Endodermal cell (in vitro differentiated cells): ENCODE results near the gene MRRF. TPM values are rescaled to one million over a fixed set of nuclear protein-coding genes. Genes with fewer than 3 reads are reported as not detected.

Source experiments
- DNase-seq: peaks from one replicate; pipeline ENCODE4 v3.0.0-alpha.2; 2017
- H3K27ac ChIP-seq: 2 replicates; pipeline ENCODE4 v1.5.1; 2013; ENCODE audit warnings: mild to moderate bottlenecking, low read depth, low read length, moderate library complexity
- H3K27me3 ChIP-seq: 2 replicates; pipeline ENCODE4 v1.6.1; 2013; ENCODE audit warnings: mild to moderate bottlenecking, low read length, moderate library complexity; ENCODE audit not compliant: insufficient read depth, control insufficient read depth, poor library complexity, severe bottlenecking
- H3K36me3 ChIP-seq: 2 replicates; pipeline ENCODE4 v1.7.0; 2013; ENCODE audit warnings: mild to moderate bottlenecking, low read length, moderate library complexity; ENCODE audit not compliant: control insufficient read depth, insufficient read depth
- H3K4me1 ChIP-seq: one replicate; pipeline ENCODE4 v1.7.0; 2013; ENCODE audit warnings: low read length; ENCODE audit not compliant: control insufficient read depth, insufficient read depth
- H3K4me3 ChIP-seq: 2 replicates; pipeline ENCODE4 v1.5.1; 2013; ENCODE audit warnings: mild to moderate bottlenecking, low read length, moderate library complexity
- H3K9ac ChIP-seq: 2 replicates; pipeline ENCODE4 v1.6.1; 2013; ENCODE audit warnings: mild to moderate bottlenecking, low read length, moderate library complexity; ENCODE audit not compliant: poor library complexity, severe bottlenecking; ENCODE audit errors: extremely low read depth
- H3K9me3 ChIP-seq: 2 replicates; pipeline ENCODE4 v1.6.1; 2013; ENCODE audit warnings: mild to moderate bottlenecking, low read length, moderate library complexity; ENCODE audit not compliant: control insufficient read depth
- H3K27ac Mint-ChIP-seq: 2 replicates; pipeline ENCODE4 v1.8.0; 2020; ENCODE audit warnings: mixed read lengths
- H3K27me3 Mint-ChIP-seq: 2 replicates; pipeline ENCODE4 v1.8.0; 2021; ENCODE audit warnings: mild to moderate bottlenecking, mixed read lengths; ENCODE audit not compliant: insufficient read depth
- H3K36me3 Mint-ChIP-seq: 2 replicates; pipeline ENCODE4 v1.8.0; 2020; ENCODE audit warnings: low read depth, mixed read lengths
- H3K4me1 Mint-ChIP-seq: 2 replicates; pipeline ENCODE4 v1.8.0; 2020; ENCODE audit warnings: mixed read lengths
- H3K4me3 Mint-ChIP-seq: 2 replicates; pipeline ENCODE4 v1.8.0; 2020; ENCODE audit warnings: mild to moderate bottlenecking, moderate library complexity, mixed read lengths
- H3K9me3 Mint-ChIP-seq: 2 replicates; pipeline ENCODE4 v1.8.0; 2020; ENCODE audit warnings: mild to moderate bottlenecking, mixed read lengths
- WGBS, 2 experiments: methylation state at CpG; one replicate each; pipeline versions ENCODE4 v1.1.5 to v1.1.7; 2013; ENCODE audit warnings: missing lambda C conversion rate in 2 of 2, mixed read lengths in 1 of 2; ENCODE audit not compliant: insufficient coverage in 1 of 2, insufficient read length in 1 of 2; 5-methylcytosine and 5-hydroxymethylcytosine counted together
- total RNA-seq, 2 donors: library from RNA; stranded (reverse); fragmentation: NEBNext Ultra II Directional in 1 of 2; extraction: Animal tissue kit (Norgen Biotek cat#: 25700) in 1 of 2; gene quantifications; 2 replicates in 1 of 2; 3 replicates in 1 of 2; pipeline ENCODE4 v1.2.1, GENCODE V29; 2021
- TF ChIP-seq, protein P1 (sequence below): fragments of 200-600 bp; sonication (generic); conservative IDR thresholded peaks from 2 replicates; pipeline ENCODE4 v1.5.0; 2021; ENCODE audit warnings: antibody characterized with exemption, mild to moderate bottlenecking

The MRRF gene
- total RNA-seq, 2 donors from 2014 or later: 25.8 to 27.6 TPM

DNA sequence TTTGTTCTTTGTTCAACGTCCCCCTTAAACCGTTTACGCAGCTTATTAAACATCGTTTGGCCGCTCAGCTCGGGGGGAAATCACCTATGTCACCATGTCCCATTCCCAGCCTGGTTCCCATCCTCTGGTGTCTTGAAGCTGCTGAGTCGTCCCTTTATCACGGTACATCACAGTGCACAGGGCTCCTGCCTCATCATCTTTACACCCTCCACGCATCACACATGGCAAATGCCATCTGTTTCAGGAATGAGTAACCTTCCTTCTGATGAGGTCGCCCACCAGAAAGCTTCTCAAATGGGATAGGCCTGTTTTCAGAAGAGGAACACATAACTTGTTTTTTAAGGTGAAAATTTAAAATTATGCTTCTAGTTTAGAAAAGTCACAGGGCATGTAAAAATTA lies 28.0 kb upstream of the MRRF start:
- 91 to 93% methylated on average over 10 of the region's 10 CpGs for WGBS, 2 experiments
- no peak overlapping the region for H3K27ac ChIP-seq
- Mint-ChIP-seq H3K27me3 (peaks cover 9% of the 10 kb centered on the region), H3K4me1 (no peaks in the 10 kb centered on the region), H3K27ac (no peak overlapping the region), H3K36me3 (peaks cover 12% of the 10 kb centered on the region), H3K4me3 (no peak overlapping the region), H3K9me3 (no peaks in the 10 kb centered on the region)
- H3K9me3 ChIP-seq: no peaks in the 10 kb centered on the region
- no peak for DNase-seq
- H3K4me3 ChIP-seq: no peak overlapping the region
- peaks cover 23% of the 10 kb centered on the region for H3K36me3 ChIP-seq
- no peaks in the 10 kb centered on the region for H3K4me1 ChIP-seq
- H3K9ac ChIP-seq: no peak overlapping the region
- peaks cover 14% of the 10 kb centered on the region for H3K27me3 ChIP-seq
- TF ChIP-seq, protein P1, sequence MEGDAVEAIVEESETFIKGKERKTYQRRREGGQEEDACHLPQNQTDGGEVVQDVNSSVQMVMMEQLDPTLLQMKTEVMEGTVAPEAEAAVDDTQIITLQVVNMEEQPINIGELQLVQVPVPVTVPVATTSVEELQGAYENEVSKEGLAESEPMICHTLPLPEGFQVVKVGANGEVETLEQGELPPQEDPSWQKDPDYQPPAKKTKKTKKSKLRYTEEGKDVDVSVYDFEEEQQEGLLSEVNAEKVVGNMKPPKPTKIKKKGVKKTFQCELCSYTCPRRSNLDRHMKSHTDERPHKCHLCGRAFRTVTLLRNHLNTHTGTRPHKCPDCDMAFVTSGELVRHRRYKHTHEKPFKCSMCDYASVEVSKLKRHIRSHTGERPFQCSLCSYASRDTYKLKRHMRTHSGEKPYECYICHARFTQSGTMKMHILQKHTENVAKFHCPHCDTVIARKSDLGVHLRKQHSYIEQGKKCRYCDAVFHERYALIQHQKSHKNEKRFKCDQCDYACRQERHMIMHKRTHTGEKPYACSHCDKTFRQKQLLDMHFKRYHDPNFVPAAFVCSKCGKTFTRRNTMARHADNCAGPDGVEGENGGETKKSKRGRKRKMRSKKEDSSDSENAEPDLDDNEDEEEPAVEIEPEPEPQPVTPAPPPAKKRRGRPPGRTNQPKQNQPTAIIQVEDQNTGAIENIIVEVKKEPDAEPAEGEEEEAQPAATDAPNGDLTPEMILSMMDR: no peak

DNA sequence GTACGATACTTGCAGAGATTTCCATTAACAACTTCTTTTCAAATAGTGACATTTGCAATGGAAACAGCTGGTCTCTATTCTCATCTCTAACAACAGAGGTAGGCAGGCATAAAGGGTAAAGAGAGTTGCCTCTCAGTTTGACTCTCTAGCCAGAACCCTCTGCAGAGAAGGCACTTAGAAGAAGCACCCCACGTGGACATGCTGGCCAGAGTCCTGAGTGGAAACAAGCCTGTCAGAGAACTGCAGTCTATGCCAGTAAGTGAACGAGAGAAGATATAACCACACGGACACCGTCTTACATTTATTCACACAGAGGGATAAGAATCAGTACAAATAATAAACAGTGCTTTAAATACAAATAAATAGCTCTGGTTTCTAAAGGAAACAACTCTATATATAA lies 25.0 kb upstream of the MRRF start:
- no peak overlapping the region for H3K27ac ChIP-seq
- Mint-ChIP-seq H3K36me3 (peaks cover 33% of the 10 kb centered on the region), H3K27me3 (no peaks in the 10 kb centered on the region), H3K4me1 (no peaks in the 10 kb centered on the region), H3K9me3 (no peaks in the 10 kb centered on the region), H3K4me3 (no peak overlapping the region), H3K27ac (no peak overlapping the region)
- no peaks in the 10 kb centered on the region for H3K9me3 ChIP-seq
- TF ChIP-seq, protein P1: no peak
- DNase-seq: no peak
- H3K4me3 ChIP-seq: no peak overlapping the region
- peaks cover 41% of the 10 kb centered on the region for H3K36me3 ChIP-seq
- no peak overlapping the region for H3K9ac ChIP-seq
- no peaks in the 10 kb centered on the region for H3K27me3 ChIP-seq
- 80 to 92% methylated on average over 2 to 5 of the region's 5 CpGs for WGBS, 2 experiments
- no peaks in the 10 kb centered on the region for H3K4me1 ChIP-seq

DNA sequence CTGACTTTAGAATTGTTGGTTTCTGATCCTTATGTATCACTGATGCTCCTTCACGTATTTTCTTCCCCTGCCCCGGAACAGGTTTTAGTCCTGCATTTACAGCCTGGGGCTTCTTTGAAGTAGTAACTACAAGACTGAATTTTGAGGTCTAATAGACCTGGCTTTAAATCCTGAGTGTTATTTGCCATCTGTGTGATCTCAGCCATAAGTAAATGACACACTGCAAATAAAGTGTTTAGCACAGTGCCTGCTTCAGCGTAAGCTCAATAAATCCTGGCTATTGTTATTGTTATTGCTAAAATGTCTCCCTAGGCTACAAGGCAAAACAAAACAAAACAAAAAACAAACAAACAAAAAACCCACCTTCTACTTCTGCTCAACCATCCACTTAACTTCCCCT lies 20.3 kb upstream of the MRRF start:
- H3K36me3 Mint-ChIP-seq: peaks cover 43% of the 10 kb centered on the region
- H3K36me3 ChIP-seq: peaks cover 66% of the 10 kb centered on the region
- WGBS, 2 experiments: 94% methylated on average over 3 of the region's 3 CpGs; no CpG with 5 or more reads in 1 of the 2 experiments

More for the DNA sequence above, 20.3 kb upstream of the MRRF start:
- no peaks in the 10 kb centered on the region for H3K27me3 ChIP-seq
- no peaks in the 10 kb centered on the region for H3K4me1 ChIP-seq
- H3K4me1 Mint-ChIP-seq: no peaks in the 10 kb centered on the region
- H3K4me3 ChIP-seq: no peak overlapping the region
- H3K27me3 Mint-ChIP-seq: no peaks in the 10 kb centered on the region
- no peak overlapping the region for H3K4me3 Mint-ChIP-seq
- no peak overlapping the region for H3K27ac Mint-ChIP-seq
- H3K9me3 ChIP-seq: no peaks in the 10 kb centered on the region
- no peak overlapping the region for H3K9ac ChIP-seq
- TF ChIP-seq, protein P1: no peak
- no peaks in the 10 kb centered on the region for H3K9me3 Mint-ChIP-seq
- DNase-seq: no peak
- no peak overlapping the region for H3K27ac ChIP-seq
